Measurements from ENCODE around the gene DNAAF8. TPM values are rescaled to one million over a fixed set of nuclear protein-coding genes. Genes with fewer than 3 reads are reported as not detected.

The DNAAF8 gene
- total and polyA plus RNA-seq, 2 of the 4 experiments (the other 2 are of a cell fraction) = 0.54 to 1.7 TPM

GRCh38 chr16:4787068-4787467 lies 52.7 kb downstream of the DNAAF8 start:
- H3K27ac ChIP-seq (ENCODE audit: insufficient read depth, low read length) = no peak overlapping the region
- 0 out of 2 replicates have a peak overlapping the region, but pooled peaks have one; percentile 8 for H2AK5ac ChIP-seq (ENCODE audit: low read depth, low read length)
- no TSS peak for BruUV-seq (replicated peaks)
- H3K18ac ChIP-seq (ENCODE audit: low read depth, low read length) = no peak overlapping the region
- peak overlapping the region; percentile 28 for H2AK9ac ChIP-seq (replicated peaks; ENCODE audit: low read depth, low read length, poor library complexity)
- no peak overlapping the region for H3K14ac ChIP-seq (replicated peaks; ENCODE audit: low read depth, low read length)
- H4K20me1 ChIP-seq (ENCODE audit: insufficient read depth, low read length) = no peaks in the 10 kb centered on the region
- H4K8ac ChIP-seq (ENCODE audit: low read depth in 2 of 2, low read length in 2 of 2) = no peak overlapping the region
- POLR2A ChIA-PET (ENCODE audit: unreplicated experiment) = no interaction called here
- ATAC-seq (ENCODE audit: low read depth) (no peak), DNase-seq (no peak)
- H4K5ac ChIP-seq (ENCODE audit: low read depth, low read length) = no peak overlapping the region
- no peak overlapping the region for H4K91ac ChIP-seq (ENCODE audit: insufficient read depth, low read depth, low read length)
- H3K4ac ChIP-seq (ENCODE audit: low read depth, low read length) = no peak overlapping the region
- no peak overlapping the region for H2BK5ac ChIP-seq (ENCODE audit: low read depth, low read length, poor library complexity, severe bottlenecking)
- dilution Hi-C loops (cut with HindIII; ENCODE audit: low sequenced_read_pairs, unreplicated experiment) = no loop called here
- H3K27me3 ChIP-seq (ENCODE audit: control insufficient read depth, insufficient read depth, low read length) = no peaks in the 10 kb centered on the region; the same call in 1 of the 2 replicates
- H3K4me2 ChIP-seq (ENCODE audit: low read depth, low read length) = no peak overlapping the region
- no peak overlapping the region for H3K23ac ChIP-seq (ENCODE audit: low read depth, low read length)
- no peak overlapping the region for H2BK15ac ChIP-seq (ENCODE audit: low read depth, low read length)
- no peak overlapping the region for H2BK20ac ChIP-seq (ENCODE audit: low read depth, low read length)
- H3K9me3 ChIP-seq (ENCODE audit: control insufficient read depth, insufficient read depth, low read length) = no peaks in the 10 kb centered on the region
- H3K4me3 ChIP-seq (ENCODE audit: insufficient read depth, low read depth, low read length) = no peak overlapping the region
- H3K56ac ChIP-seq (ENCODE audit: extremely low read depth, insufficient read depth, low read length) = no peak overlapping the region
- no peak overlapping the region for H3K9ac ChIP-seq (ENCODE audit: low read depth, low read length)
- TF ChIP-seq RCOR1 (IDR thresholded peaks at IDR 0.05; ENCODE audit: insufficient replicate concordance, low read length) (no peak), MXI1 (IDR thresholded peaks at IDR 0.05; ENCODE audit: borderline replicate concordance, low read depth, low read length) (no peak), ELK1 (IDR thresholded peaks at IDR 0.05; ENCODE audit: borderline replicate concordance, low read depth, low read length) (no peak), FOS (IDR thresholded peaks at IDR 0.05; ENCODE audit: low read depth, low read length) (no peak), NFE2L2 (IDR thresholded peaks at IDR 0.05; ENCODE audit: low read depth, low read length) (peak; percentile 86), POLR2A (IDR thresholded peaks at IDR 0.05; ENCODE audit: low read depth, low read length) (no peak), MAFK (IDR thresholded peaks at IDR 0.05; ENCODE audit: low read depth, low read length) (peak; percentile 90), SMC3 (IDR thresholded peaks at IDR 0.05; ENCODE audit: low read depth, low read length) (no peak), CHD1 (IDR thresholded peaks at IDR 0.05; ENCODE audit: low read depth, low read length) (no peak), RAD21 (IDR thresholded peaks at IDR 0.05; ENCODE audit: low read length) (no peak), CTCF (conservative IDR thresholded peaks at IDR 0.05; ENCODE audit: low read depth, low read length) (no peak), CEBPB (IDR thresholded peaks at IDR 0.05; ENCODE audit: low read depth, low read length) (no peak), MAZ (IDR thresholded peaks at IDR 0.05; ENCODE audit: borderline replicate concordance, low read depth, low read length) (no peak), BHLHE40 (IDR thresholded peaks at IDR 0.05; ENCODE audit: low read depth, low read length) (no peak), USF2 (IDR thresholded peaks at IDR 0.05; ENCODE audit: low read depth, low read length) (no peak), RFX5 (IDR thresholded peaks at IDR 0.05; ENCODE audit: low read depth, low read length) (no peak)
- H3K79me1 ChIP-seq (ENCODE audit: low read depth in 1 of 2, low read length in 2 of 2) = no peaks in the 10 kb centered on the region
- H3K4me1 ChIP-seq (ENCODE audit: control insufficient read depth, insufficient read depth, low read length) = no peaks in the 10 kb centered on the region
- 0 out of 2 replicates have a peak, but pooled peaks cover 3% of the 10 kb centered on the region for H3K9me1 ChIP-seq (ENCODE audit: insufficient read depth, low read length)
- intact Hi-C loops (cut with micrococcal nuclease) = no loop called here
- H3K36me3 ChIP-seq (ENCODE audit: control insufficient read depth, insufficient read depth, low read length) = no peaks in the 10 kb centered on the region
- peak overlapping the region; percentile 32 for H2AFZ ChIP-seq (replicated peaks; ENCODE audit: low read length, poor library complexity)
- no peak overlapping the region for H2BK120ac ChIP-seq (ENCODE audit: low read depth, low read length)
- in situ Hi-C loops (cut with MboI; ENCODE audit: low sequenced_read_pairs) = no loop called here
- CTCF ChIA-PET = no interaction called here
- 86% methylated on average over 1 of the region's 8 CpGs; no CpG with 5 or more reads in 1 of the 2 experiments for WGBS, 2 experiments (ENCODE audit: extremely low coverage in 2 of 2, insufficient read length in 1 of 2)

All from IMR-90 (cell line).